ENCODE data around the gene ZNF141.

The ZNF141 gene

GRCh38 chr4:337932-338758 lies 531 bp downstream of the ZNF141 start:
- TF ChIP-seq, protein P1, sequence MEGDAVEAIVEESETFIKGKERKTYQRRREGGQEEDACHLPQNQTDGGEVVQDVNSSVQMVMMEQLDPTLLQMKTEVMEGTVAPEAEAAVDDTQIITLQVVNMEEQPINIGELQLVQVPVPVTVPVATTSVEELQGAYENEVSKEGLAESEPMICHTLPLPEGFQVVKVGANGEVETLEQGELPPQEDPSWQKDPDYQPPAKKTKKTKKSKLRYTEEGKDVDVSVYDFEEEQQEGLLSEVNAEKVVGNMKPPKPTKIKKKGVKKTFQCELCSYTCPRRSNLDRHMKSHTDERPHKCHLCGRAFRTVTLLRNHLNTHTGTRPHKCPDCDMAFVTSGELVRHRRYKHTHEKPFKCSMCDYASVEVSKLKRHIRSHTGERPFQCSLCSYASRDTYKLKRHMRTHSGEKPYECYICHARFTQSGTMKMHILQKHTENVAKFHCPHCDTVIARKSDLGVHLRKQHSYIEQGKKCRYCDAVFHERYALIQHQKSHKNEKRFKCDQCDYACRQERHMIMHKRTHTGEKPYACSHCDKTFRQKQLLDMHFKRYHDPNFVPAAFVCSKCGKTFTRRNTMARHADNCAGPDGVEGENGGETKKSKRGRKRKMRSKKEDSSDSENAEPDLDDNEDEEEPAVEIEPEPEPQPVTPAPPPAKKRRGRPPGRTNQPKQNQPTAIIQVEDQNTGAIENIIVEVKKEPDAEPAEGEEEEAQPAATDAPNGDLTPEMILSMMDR (IDR thresholded peaks at IDR 0.05; ENCODE audit: control insufficient read depth, extremely low read depth, insufficient read depth) = no peak
- H3K4me3 ChIP-seq (ENCODE audit: low read depth, low read length) = peak overlapping the region; percentile 96
- DNase-seq (ENCODE audit: low read depth) = no peak

GRCh38 chr4:338759-339097 lies 1.1 kb downstream of the ZNF141 start:
- TF ChIP-seq, protein P1 (IDR thresholded peaks at IDR 0.05; ENCODE audit: control insufficient read depth, extremely low read depth, insufficient read depth) = no peak
- no peak for DNase-seq (ENCODE audit: low read depth)
- H3K4me3 ChIP-seq (ENCODE audit: low read depth, low read length) = peak overlapping the region; percentile 96

- H3K4me3 ChIP-seq (ENCODE audit: low read depth, low read length) = no peak overlapping the region
- DNase-seq (ENCODE audit: low read depth) = no peak
- TF ChIP-seq, protein P1 (IDR thresholded peaks at IDR 0.05; ENCODE audit: control insufficient read depth, extremely low read depth, insufficient read depth) = no peak
These were observed 2.4 kb downstream of the ZNF141 start for GRCh38 chr4:340011-340410.

GRCh38 chr4:373062-373839 lies 35.6 kb downstream of the ZNF141 start:
- H3K4me3 ChIP-seq (ENCODE audit: low read depth, low read length) = no peak overlapping the region
- TF ChIP-seq, protein P1 (IDR thresholded peaks at IDR 0.05; ENCODE audit: control insufficient read depth, extremely low read depth, insufficient read depth) = no peak
- DNase-seq (ENCODE audit: low read depth) = no peak

DNA sequence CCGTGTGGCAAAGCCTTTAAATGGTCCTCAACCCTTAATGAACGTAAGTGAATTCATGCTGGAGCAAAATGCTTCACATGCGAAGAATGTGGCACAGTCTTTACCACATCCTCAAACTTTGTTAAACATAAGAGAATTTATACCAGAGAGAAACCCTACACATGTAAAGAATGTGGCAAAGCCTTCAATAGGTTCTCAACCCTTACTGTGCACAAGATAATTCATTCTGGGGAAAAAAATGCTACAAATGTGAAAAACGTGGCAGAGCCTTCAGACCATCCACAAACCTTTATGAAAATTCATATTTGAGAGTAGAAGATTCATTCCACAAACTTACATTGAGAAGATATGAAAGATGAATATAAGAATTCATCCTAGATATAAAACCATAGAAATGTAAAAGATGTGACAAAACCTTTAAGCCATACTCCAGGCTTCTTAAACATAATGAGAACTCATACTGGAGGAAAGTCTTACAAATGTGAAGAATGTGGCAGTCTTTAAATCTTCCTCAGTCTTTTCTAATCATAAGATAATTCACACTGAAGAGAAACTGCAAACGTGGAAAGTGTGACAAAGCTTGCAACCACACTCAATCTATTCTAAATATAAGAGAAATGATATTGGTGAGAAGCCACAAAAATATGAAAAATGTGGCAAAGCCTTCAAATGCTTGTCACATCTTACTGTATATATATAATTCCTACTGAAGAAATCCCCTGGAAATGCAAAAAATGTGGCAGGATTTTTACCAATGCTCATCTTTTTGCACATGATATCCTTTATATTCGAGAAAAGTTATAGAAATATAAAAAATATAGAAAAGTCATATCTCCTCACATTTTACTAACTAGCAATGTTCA lies 36.9 kb downstream of the ZNF141 start:
- TF ChIP-seq, protein P1 (IDR thresholded peaks at IDR 0.05; ENCODE audit: control insufficient read depth, extremely low read depth, insufficient read depth) = no peak
- DNase-seq (ENCODE audit: low read depth) = no peak
- H3K4me3 ChIP-seq (ENCODE audit: low read depth, low read length) = no peak overlapping the region

DNA sequence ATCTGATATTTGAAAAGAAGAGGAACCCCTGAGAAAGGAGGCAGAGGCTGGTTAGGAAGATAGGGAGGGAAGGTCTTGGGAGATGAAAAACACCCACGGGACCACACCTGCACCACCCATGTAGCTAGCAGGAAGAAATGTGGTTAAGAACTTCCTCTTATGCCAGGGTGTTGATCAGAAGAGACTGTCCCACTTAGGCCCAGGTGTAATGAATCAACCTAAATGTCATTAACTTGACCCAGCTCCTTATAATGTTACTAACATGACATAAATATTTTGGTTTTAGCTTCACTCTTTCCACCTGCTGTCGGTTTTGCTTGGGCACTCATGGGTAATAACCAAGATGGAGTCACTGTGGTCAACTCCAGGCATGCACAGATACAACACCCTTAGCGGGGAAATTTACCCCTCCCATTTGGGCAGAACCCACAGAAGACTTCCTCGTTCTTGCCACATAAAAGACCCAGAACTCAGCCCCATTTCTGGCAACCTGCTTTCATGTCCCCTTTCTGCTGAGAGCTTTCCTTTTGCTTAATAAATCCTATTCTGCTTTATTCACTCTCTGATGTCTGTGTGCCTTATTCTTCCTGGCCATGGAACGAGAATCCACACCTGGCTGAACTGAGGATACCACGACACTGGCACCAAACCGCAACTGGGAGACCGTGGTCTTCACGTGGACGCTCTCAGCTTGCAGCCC lies 46.8 kb downstream of the ZNF141 start:
- no peak for DNase-seq (ENCODE audit: low read depth)
- TF ChIP-seq, protein P1 (IDR thresholded peaks at IDR 0.05; ENCODE audit: control insufficient read depth, extremely low read depth, insufficient read depth) = no peak
- H3K4me3 ChIP-seq (ENCODE audit: low read depth, low read length) = no peak overlapping the region
